ENCODE measurements around the gene MVB12A.

DNA sequence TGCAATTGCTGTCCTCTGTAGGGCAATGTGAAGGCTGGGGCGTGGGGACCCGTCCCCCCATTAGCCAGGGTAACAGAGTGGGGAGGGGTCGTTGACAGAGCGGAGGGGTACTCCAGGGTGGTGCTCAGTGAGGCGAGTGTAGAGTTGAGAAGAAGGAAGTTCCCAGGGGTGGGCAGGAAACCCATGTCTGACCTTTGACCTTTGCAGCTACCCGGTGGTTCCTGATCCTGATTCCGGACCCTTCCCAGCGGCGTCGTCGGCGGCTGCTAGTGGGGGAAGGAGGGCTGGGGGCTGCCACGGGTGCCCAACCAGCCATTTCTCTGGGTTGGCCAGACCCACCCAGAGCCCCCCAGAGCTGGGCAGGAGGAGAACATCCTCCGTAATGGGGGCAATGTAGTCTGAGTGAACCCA is 40.6 kb upstream of the MVB12A start:
- TF ChIP-seq POLR2A (IDR thresholded peaks at IDR 0.05) (no peak), CTCF (IDR thresholded peaks at IDR 0.05) (no peak), POLR2AphosphoS5 (IDR thresholded peaks at IDR 0.05) (no peak)
